Measurements from ENCODE around the gene ABHD16B. TPM values are rescaled to one million over a fixed set of nuclear protein-coding genes. Genes with fewer than 3 reads are reported as not detected.
A peak's percentile ranks its signal among the peaks of the same experiment; 100 is the strongest.
"Not testable (repeated sequence)": the region's sequence is repeated elsewhere in the genome, so short reads cannot be mapped to it uniquely, and the experiment has no call there.

Gene ABHD16B
- total RNA-seq, 1 donor from 2014 or later: not detected

- no peak for TF ChIP-seq CTCF (IDR thresholded peaks at IDR 0.05)
- Histone ChIP-seq H3K9me3 (no peaks in the 10 kb centered on the region), H3K27me3 (ENCODE audit: low read depth) (no peaks in the 10 kb centered on the region), H3K4me1 (peaks cover 45% of the 10 kb centered on the region), H3K27ac (peak overlapping the region; percentile 96), H3K36me3 (peaks cover 19% of the 10 kb centered on the region), H3K4me3 (peak overlapping the region; percentile 65)
- DNase-seq (no peak), ATAC-seq (no peak)
- intact Hi-C loops (cut with DNase I): no loop called here
Observed at GRCh38 chr20:63863021-63863797, 1.9 kb downstream of the ABHD16B start.

GRCh38 chr20:63863798-63864544 is 2.7 kb downstream of the ABHD16B start:
- H3K9me3 ChIP-seq: no peaks in the 10 kb centered on the region
- peaks cover 26% of the 10 kb centered on the region for H3K36me3 ChIP-seq
- intact Hi-C loops (cut with DNase I): no loop called here
- peak; percentile 89 to 91 for ATAC-seq
- peak overlapping the region; percentile 96 for H3K27ac ChIP-seq
- peak; percentile 64 for TF ChIP-seq CTCF (IDR thresholded peaks at IDR 0.05)
- peak overlapping the region; percentile 65 for H3K4me3 ChIP-seq
- H3K27me3 ChIP-seq (ENCODE audit: low read depth): no peaks in the 10 kb centered on the region
- H3K4me1 ChIP-seq: peaks cover 38% of the 10 kb centered on the region
- DNase-seq: peak; percentile 95

GRCh38 chr20:63864545-63864977 is 3.3 kb downstream of the ABHD16B start:
- H3K4me3 ChIP-seq: peak overlapping the region; percentile 65
- ATAC-seq (no peak), DNase-seq (no peak)
- TF ChIP-seq CTCF (IDR thresholded peaks at IDR 0.05): no peak
- intact Hi-C loops (cut with DNase I): no loop called here
- peaks cover 32% of the 10 kb centered on the region for H3K36me3 ChIP-seq
- peak overlapping the region; percentile 96 for H3K27ac ChIP-seq
- H3K4me1 ChIP-seq: peaks cover 32% of the 10 kb centered on the region
- no peaks in the 10 kb centered on the region for H3K27me3 ChIP-seq (ENCODE audit: low read depth)
- H3K9me3 ChIP-seq: no peaks in the 10 kb centered on the region

DNA sequence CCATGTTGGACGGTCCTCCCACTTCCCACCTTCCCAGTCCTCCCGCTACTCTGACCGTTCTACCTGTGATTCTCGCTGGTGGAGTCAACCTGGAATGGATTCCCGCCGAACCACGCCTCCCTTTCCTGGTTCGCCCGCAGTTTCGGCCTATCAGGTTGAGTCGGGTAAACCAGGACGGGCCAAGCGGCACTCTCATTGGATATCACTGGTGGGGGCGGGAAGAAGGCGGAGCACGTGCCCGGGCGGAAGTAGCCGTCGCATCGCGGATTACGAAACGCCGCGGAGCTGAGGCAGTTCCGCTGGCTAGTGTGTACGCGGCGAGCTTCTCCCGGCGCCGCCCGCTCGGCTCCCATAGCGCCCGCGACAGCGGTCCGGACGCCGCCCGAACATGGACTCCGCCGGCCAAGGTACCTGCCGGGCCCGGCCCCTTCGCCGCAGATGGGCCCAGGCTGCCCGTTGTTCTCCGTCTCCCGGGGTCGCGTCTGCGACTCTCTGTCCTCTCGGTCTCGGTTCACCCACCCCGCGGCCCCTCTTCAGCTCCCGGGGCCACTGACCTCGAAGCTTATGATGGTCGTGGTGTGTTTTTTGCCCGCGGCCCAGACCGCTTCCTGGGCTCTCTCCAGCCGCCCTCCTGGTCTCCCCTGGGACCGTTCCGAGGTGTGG is 3.8 kb downstream of the ABHD16B start, which contains the start of gene TPD52L2:
Gene TPD52L2 (plus strand): TSS at position 293 of the 663 bp plus-strand sequence. CDS start 96 bp downstream, at position 389.
- Histone ChIP-seq H3K36me3 (peaks cover 38% of the 10 kb centered on the region), H3K9me3 (no peaks in the 10 kb centered on the region), H3K4me3 (peak within 1 kb of the TSS; percentile 65), H3K27me3 (ENCODE audit: low read depth) (no peaks in the 10 kb centered on the region), H3K4me1 (peaks cover 29% of the 10 kb centered on the region), H3K27ac (peak within 1 kb of the TSS; percentile 96)
- intact Hi-C loops (cut with DNase I): no loop called here
- peak; percentile 99 for DNase-seq
- peak; percentile 96 for ATAC-seq
- TF ChIP-seq CTCF (IDR thresholded peaks at IDR 0.05): no peak

GRCh38 chr20:63867042-63867441 is 5.7 kb downstream of the ABHD16B start:
- ATAC-seq; H3K9me3 ChIP-seq; H3K27me3 ChIP-seq (ENCODE audit: low read depth); H3K27ac ChIP-seq; intact Hi-C loops (cut with DNase I); H3K4me3 ChIP-seq; DNase-seq: not testable (repeated sequence)
- H3K36me3 ChIP-seq: peaks cover 48% of the 10 kb centered on the region
- H3K4me1 ChIP-seq: peaks cover 29% of the 10 kb centered on the region

All from lower lobe of right lung (tissue), 2 donors.